HG02571 (cell line): ENCODE data around the gene RSPRY1.
"Not testable (repeated sequence)": the region's sequence is repeated elsewhere in the genome, so short reads cannot be mapped to it uniquely, and the experiment has no call there.

ENCODE experiments used
- ATAC-seq: cut with Tn5 transposase; IDR thresholded peaks from one replicate; pipeline ENCODE4 v1.9.1; 2021; ENCODE audit warnings: mild to moderate bottlenecking, moderate library complexity; ENCODE audit not compliant: unreplicated experiment

The RSPRY1 gene

GRCh38 chr16:57185446-57185944 lies 634 bp upstream of the RSPRY1 start:
- ATAC-seq, result peak; percentile 28

- ATAC-seq, result no peak
Measured at GRCh38 chr16:57186872-57187854, 1.0 kb downstream of the RSPRY1 start.

GRCh38 chr16:57187902-57188710 lies 2.0 kb downstream of the RSPRY1 start:
- ATAC-seq, result not testable (repeated sequence)

GRCh38 chr16:57188711-57189002 lies 2.5 kb downstream of the RSPRY1 start:
- no peak for ATAC-seq

GRCh38 chr16:57189527-57189926 lies 3.4 kb downstream of the RSPRY1 start:
- ATAC-seq, result not testable (repeated sequence)

GRCh38 chr16:57190136-57190535 lies 4.0 kb downstream of the RSPRY1 start:
- no peak for ATAC-seq

- no peak for ATAC-seq
Measured at GRCh38 chr16:57191056-57191571, 5.0 kb downstream of the RSPRY1 start.

- ATAC-seq, result no peak
Measured at GRCh38 chr16:57192146-57192545, 6.0 kb downstream of the RSPRY1 start.

GRCh38 chr16:57192720-57193486 lies 6.8 kb downstream of the RSPRY1 start:
- ATAC-seq, result no peak

- no peak for ATAC-seq
Measured at GRCh38 chr16:57194512-57194911, 8.4 kb downstream of the RSPRY1 start.

- no peak for ATAC-seq
Measured at GRCh38 chr16:57196286-57196685, 10.2 kb downstream of the RSPRY1 start.

- no peak for ATAC-seq
Measured at GRCh38 chr16:57196753-57197152, 10.6 kb downstream of the RSPRY1 start.

GRCh38 chr16:57200321-57200720 lies 14.2 kb downstream of the RSPRY1 start:
- ATAC-seq, result not testable (repeated sequence)

GRCh38 chr16:57200926-57201325 lies 14.8 kb downstream of the RSPRY1 start:
- ATAC-seq, result not testable (repeated sequence)

- ATAC-seq, result no peak
Measured at GRCh38 chr16:57202095-57202886, 16.2 kb downstream of the RSPRY1 start.

- no peak for ATAC-seq
Measured at GRCh38 chr16:57203451-57203850, 17.3 kb downstream of the RSPRY1 start.

GRCh38 chr16:57204675-57205074 lies 18.5 kb downstream of the RSPRY1 start:
- no peak for ATAC-seq

- no peak for ATAC-seq
Measured at GRCh38 chr16:57208926-57209325, 22.8 kb downstream of the RSPRY1 start.

- ATAC-seq, result no peak
Measured at GRCh38 chr16:57209780-57210179, 23.7 kb downstream of the RSPRY1 start.

GRCh38 chr16:57213462-57213861 lies 27.3 kb downstream of the RSPRY1 start:
- ATAC-seq, result no peak
